HG03575 (cell line): ENCODE measurements around the gene KCNH1.

ENCODE experiments used
- ATAC-seq: cut with Tn5 transposase; IDR thresholded peaks from one replicate; pipeline ENCODE4 v1.9.1; 2021; ENCODE audit not compliant: unreplicated experiment, insufficient number of reproducible peaks, low FRiP score; ENCODE audit errors: extremely low read depth

The KCNH1 gene

DNA sequence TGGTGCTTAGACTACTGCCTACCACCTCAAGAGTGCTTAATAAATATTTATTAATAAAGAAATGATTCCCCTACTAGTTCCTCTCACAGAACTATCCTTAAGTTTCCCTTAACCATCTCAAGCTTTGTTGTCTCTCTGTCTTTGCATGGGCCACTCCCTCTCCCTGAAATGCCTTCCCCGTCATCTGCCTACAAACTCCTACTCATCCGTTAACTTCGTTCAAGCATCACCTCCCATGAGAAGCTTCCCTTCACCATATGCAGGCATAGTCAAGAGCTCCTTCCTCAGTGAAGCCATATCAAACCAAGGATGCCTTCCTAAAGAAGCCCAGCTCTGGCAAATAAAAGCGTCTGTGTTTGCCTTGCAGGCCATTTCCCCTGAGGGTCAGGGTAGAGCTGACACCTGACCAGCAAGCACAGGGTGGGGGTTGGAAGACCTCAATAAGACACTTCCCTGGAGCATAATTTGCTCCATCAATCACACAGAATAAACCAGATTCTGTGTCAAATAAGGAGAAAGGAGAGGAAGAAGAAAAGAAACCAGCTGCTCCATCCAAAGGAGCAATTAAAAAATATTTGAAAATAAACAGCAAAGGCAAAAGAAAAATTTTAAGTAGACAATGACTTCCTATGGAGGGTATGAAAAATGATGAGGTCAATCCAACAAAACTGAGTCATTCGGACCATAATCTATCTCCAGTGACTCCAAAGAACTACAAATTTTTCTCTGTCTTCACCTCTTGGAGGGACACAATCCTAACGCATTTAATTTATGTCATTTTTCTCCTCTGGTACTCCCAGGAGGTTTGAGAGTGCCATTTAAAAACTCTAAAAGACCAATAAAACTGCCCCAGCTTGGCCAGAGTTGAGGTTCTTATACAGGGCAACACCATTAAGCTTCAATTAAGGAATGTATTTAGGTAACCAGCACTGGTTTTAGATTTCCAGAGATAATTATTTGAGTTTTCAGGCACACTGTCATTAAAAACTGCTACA, 303.6 kb downstream of the KCNH1 start:
- no peak for ATAC-seq

DNA sequence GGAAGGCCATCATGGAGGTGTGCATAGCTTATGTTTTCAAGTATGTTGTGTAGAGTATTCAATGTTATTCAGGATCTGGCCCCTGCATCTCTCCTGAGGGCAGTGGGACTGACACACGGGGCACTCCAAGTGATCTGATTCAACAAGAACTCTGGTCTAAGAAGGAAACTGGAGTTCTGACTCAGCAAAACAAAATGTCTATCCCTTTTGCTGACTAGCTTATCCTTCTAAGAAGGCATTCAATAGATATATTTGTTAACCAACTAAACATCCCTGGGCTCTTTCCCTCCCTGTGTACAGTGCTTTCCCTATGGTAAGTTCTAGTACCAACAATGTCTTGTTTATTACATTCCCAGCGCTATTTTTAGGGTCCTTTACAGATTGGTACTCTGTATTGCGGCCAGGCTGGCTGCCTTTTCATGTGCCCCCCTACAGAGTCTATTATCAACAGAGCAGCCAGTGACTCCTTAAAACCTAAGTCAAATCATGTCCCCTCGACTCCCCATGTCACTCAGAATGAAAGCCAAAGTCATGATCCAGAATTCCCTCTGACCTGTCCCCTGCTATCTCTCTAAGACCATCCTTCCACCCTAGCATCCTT, 304.9 kb downstream of the KCNH1 start:
- ATAC-seq = no peak

DNA sequence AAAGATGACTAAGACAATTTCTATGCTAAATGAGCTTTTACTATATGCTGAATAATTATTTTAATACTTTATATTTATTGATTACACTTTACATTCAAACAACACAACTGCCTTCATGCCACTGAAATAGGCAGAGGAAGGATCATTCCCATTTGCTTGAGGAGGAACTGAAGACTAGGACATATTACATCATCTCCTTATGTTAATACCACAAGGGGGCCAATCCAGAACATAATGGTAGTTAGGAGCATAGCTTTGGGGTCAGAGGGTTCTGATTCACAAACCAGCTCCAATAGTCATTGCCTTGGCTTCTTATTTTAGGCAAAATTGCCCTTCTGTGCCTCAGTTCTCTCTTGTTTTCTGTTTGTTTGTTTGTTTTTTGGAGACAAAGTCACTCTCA, 306.5 kb downstream of the KCNH1 start:
- no peak for ATAC-seq

DNA sequence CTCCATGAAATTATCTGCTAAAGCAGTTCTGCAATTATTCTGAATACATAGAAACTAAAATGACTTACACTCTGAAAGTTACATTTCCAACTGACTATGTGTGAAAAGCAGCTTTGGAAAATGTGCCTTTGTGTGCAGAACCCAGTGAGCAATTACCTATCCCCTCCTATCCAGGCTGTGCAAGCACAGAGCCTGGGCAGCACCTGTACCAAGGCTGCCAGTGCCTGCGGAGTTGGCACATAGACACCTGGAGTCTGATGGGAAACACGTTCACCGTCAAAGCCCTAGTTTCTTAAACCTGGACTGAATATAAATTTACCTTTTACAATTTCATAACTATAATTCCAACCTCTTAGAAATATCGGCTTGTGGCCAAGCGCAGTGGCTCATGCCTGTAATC, 307.3 kb downstream of the KCNH1 start:
- no peak for ATAC-seq

DNA sequence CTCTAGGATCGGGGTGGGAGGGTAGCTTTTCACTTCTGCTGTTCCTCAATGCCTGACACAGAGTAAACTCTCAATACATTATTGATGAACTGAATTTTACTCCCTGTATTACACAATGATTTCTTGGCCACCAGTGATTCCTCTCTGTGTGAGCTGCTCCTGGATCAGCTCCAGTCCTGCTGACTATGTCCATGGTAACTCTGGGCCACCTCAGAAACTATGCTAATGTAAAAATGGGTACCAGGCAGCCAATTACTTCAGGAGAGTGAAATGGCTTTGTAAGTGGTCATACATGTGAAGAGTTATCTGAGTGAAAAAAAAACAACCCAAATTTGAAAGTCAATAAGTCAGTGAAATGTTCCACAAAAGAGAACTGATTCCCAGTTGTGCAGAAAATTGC, 311.0 kb downstream of the KCNH1 start:
- no peak for ATAC-seq

DNA sequence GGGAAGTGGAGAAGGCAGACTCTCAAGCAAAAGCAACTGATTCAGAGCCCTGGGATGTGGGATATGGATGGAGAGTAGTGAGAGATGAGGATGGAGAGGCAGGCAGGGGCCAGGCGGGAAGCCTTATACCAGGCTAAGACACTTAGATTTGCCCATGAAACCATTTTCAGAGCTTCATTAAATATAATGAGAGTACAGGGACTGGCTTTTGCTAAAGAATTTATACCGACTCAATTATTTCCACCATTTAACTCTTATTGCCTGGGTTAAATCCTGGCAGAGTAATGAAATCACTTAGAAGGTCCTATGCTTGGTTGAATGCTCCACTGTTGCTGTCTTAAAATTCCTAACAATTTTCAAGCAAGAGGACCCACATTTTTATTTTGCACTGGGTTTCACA, 311.7 kb downstream of the KCNH1 start:
- no peak for ATAC-seq

DNA sequence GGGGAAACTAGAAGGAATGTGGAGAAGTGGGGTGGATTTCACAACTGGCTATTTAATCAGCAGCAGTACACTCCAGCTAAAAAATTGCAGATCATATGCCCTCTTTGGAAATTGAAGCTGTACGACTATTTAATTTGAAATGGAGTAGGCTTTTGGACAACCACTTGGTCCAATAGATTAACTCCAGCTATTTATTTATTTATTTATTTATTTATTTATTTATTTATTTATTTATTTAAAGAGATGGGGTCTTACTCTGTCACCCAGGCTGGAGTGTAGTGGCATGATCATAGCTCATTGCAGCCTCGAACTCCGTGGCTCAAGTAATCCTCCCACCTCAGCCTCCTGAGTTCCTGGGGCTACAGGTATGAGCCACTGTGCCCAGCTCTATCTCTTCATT, 312.3 kb downstream of the KCNH1 start:
- no peak for ATAC-seq

DNA sequence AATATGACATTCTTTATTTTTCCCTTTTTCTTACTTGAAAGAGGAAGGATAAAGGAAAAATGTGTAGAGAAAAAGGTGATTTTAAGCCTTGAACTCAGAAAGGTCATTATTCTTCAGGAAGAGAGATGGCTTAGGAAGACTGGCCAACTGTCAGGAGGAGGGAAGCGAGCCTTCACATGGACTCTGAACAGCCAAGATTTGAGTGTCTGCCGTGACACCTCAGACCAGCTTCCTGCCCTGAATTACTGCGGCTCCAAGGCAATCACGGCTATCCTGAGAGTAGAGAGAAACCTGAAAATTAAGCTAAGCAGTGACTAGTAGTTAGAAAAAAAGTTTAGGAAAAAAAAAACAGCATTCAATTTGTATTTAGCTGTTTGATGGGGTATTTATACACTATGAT, 314.7 kb downstream of the KCNH1 start:
- ATAC-seq = no peak

DNA sequence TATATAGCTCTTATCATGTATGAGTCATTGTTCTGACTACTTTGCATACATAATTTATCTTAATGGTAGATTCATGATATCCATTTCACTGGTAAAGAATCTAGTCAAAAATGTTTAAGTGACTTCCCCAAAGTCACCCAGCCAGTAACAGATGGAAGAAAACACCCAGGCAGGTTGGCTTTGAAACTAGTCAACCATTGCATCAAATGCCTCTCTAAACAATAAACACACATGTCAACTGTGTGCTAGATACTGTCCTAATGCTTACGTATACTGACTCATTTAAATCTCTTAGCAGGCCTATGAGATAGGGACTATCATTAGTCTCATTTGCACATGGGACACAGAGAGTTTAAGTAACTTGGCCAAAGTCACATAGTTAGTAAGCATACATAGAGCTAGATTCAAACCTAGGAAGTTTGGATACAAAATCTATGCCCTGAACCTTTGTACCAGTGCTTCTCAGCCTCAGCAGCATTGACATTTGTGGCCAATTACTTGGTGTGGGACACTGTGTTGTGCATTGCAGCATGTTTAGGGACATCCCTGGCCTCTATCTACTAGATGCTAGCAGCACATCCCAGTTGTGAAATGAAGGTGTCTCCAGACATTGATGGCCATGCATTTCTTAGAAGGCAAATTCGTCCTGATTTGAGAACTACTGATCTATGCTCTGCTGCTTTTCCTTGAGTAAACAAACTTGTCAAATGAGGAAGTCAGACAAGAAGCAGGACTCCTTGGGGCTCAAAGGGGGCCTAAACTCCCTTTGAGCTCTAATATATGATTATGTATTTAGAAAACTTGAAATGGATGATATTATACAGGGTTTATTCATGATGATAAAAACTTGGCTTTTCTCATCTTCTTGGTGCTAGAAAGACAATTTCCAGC, 316.3 kb downstream of the KCNH1 start:
- ATAC-seq = no peak

DNA sequence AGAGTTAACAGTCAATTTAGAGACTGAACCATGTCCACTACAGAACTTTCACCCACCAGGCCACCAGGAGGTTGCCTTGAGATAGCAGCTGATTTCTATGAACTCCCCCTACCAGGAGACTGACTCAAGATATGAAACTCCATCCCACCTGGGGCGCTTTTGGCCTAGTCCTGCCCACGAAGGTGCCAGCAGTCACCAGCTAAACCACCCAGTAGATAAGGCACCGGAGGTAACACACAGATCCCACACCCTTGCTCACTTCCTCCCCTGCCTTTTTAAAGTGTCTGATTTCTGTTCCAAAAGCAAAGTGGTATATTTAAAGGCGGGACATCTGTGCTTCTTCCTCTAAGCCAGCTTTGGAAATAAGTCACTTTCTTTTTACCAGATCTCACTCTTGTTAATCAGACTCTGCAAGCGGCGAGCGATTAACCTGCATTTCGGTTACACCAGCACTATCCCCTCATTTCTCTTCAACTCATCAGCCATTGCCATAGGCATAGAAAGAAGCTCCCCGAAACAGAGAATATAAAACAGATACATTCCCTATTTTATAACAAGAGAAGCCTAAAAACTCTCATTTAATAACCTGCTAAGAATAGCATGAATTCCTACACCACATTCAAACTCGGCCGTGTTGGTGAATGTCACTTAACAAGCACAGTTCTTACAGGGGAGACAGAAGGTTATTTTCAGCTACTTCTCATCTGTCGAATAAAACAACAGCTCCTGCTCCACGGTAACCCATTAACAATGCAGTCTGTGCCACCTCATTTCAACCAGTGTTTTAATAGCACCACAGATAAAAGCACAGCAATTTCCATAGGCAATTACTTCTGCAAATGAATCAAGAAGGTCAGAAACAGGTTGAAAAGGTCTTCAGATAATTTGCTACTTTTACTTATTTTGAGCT, 318.1 kb downstream of the KCNH1 start:
- ATAC-seq = no peak

DNA sequence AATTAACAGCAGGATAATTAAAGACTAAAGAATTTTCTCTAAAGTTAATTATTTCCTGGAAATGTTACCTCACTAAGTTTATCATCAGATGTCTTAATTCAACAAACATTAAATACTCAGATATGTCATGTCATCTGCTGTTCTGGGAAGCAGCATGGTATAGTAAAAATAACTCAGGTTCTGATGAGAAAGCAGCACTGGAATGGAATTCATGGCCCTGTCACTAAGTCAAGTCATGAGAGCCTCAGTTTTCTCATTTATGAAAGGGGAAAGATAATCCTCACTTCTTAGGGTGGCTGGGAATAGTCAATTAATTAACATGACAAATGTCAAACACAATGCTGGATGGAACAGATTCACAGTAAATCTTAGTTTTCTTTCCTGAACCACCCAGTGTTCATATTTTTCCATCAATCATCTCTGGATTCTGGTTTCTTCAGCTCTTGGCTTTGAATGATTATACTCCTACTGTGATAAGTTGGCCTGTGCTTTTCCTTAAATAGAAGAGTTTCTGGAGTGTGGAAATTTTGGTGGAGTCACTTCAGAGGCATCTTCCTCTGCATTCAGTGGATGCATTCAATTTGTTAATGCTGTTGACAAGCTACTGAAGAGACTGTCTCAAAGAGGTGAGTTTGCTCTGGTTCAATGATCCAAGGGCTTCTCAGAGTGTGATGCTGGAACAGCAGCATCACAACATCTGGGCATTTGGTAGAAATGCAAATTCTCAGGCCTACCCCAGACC, 319.4 kb downstream of the KCNH1 start:
- no peak for ATAC-seq

DNA sequence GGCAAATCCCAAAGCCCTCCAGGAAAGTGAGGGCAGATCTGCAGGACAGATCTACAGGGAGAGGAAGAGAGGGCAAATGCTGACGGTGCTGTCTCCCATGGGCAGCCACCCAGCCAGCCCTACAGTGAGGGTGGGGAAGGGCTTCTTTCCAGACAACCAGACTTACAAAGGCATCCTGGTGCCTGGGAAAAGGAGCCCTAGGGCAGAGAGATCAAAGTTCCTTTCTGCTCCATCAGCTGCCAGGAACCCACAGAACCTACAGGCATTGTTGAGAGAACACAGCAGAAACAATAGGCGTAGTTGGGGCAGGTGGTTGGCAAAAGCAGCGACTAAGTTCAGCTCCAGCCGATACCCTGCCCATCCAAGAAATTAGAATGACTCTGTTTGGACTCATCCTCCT, 332.4 kb downstream of the KCNH1 start:
- ATAC-seq = no peak

DNA sequence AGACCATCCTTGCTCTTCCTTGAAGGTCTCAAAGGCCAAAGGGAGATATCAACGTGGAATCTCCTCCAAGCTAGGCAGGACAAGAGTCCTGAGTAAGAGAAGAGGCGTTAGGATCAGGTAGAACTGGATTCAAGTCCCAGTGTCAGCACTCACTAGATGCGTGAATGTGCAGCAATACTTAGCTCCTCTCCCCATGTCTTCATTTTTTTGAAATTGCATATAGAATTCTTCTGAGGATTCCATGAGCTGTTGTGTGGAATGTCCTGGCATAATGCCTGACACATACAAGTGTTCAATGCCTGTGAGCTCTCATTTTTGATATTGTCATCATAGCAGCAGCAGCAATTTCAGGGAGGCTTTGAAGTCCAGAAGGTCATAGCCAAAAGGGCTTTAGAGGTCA, 333.2 kb downstream of the KCNH1 start:
- no peak for ATAC-seq

DNA sequence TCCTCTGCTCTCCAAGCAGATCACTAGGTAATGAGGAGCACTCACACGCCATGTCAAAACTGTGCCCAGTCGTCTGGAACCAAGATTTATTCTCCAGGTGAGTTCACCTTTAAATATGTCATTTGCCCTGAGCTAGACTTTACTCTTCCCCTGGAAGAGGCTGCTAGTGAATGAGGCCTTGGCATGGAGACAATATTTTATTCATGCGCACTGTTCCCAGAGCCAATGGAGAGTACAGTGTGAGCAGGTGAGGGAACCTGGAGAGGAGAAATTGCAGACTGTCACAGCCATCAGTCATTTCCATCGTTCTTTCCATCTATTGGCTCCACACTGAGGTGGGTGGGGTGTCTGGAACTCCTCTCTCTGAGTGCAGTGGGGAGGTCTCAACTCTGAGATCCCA, 333.6 kb downstream of the KCNH1 start:
- ATAC-seq = no peak

DNA sequence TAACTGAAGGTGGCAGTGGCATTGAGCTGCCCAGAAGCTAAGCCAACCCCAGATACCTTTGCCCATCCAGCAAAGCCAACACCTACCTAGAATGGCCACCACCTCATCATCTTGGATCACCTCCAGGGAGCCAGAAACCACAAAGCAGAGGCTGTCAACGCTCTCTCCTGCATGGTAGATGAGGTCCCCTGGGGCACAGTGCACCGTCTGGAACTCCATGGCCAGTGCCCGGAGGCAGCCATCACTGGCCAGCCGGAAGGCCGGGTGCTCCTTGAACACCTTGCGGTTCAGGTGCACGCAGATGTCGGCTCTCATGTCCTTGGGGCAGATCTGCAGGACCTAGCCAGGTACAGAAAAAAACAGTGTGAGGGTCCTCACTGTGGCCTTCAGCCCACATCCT, 336.5 kb downstream of the KCNH1 start:
- ATAC-seq = no peak

DNA sequence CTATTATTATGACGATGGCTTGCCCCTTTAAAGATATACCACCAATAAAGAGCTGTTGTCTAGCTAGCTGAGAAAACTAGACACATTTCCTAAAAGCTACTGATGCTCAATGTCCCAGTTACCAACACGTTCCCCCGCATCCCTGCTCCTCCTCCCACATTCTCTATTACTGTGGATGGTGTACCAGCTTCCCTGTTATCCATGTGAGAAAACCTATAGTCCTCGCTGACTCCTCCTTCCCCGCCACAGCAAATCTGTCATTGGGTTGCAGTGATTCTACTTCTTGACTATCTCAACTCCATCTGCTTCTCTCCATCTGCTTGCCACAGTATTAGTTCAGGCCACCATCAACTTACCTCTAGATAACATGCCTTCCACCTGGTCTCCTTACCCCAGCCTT, 337.5 kb downstream of the KCNH1 start:
- ATAC-seq = no peak

DNA sequence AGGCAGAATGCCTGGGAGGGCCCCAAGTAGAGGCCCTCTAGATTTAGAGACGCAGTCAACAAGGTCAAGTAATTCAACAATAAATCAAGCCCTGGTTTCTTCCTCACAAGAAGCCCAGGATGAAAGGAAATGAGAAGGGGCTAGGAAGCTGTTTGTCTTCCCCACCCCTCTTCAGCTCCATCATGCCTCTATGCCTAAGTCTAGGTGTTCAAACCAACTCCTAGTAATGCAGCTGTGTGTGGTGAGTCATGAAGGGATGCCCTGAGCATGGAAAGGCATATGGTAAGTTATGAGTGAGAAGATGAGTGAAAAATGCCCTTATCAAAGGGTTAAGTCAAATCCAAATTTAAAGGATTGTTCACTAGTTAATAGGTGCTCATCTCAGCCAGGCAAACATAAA, 339.5 kb downstream of the KCNH1 start:
- no peak for ATAC-seq
